ENCODE results near the gene ERMP1.

GRCh38 chr9:5819174-5819573, 13.7 kb downstream of the ERMP1 start:
- no peak for TF ChIP-seq CTCF (IDR thresholded peaks at IDR 0.05; ENCODE audit: low read depth, low read length)
- no peak for TF ChIP-seq EZH2phosphoT487 (IDR thresholded peaks at IDR 0.05; ENCODE audit: low read depth)

Data from OCI-LY3 (cell line).